Effector memory CD4-positive, alpha-beta T cell (primary cell): ENCODE results near the gene CLMN.

Experiments
- DNase-seq, 3 donors: peaks; one replicate each; pipeline ENCODE4 v3.0.0-alpha.2; 2020
- H3K27ac ChIP-seq: 2 replicates; pipeline ENCODE4 v1.7.0; 2013; ENCODE audit warnings: mild to moderate bottlenecking, low read length, moderate library complexity; ENCODE audit not compliant: insufficient read depth, poor library complexity, severe bottlenecking
- H3K27me3 ChIP-seq: replicated peaks from 2 replicates; pipeline ENCODE4 v1.7.0; 2013; ENCODE audit warnings: mild to moderate bottlenecking, low read length; ENCODE audit not compliant: insufficient read depth, control insufficient read depth, poor library complexity, severe bottlenecking
- H3K36me3 ChIP-seq: 2 replicates; pipeline ENCODE4 v1.7.0; 2013; ENCODE audit warnings: mild to moderate bottlenecking, low read length, moderate library complexity; ENCODE audit not compliant: control insufficient read depth, insufficient read depth
- H3K4me1 ChIP-seq: 2 replicates; pipeline ENCODE4 v1.7.0; 2013; ENCODE audit warnings: low read length, mild to moderate bottlenecking; ENCODE audit not compliant: control insufficient read depth, insufficient read depth, poor library complexity, severe bottlenecking
- H3K4me3 ChIP-seq: 2 replicates; pipeline ENCODE4 v1.7.0; 2013; ENCODE audit warnings: low read length, low read depth, mild to moderate bottlenecking; ENCODE audit not compliant: insufficient read depth, poor library complexity, severe bottlenecking
- H3K9me3 ChIP-seq: 2 replicates; pipeline ENCODE4 v1.7.0; 2013; ENCODE audit warnings: mild to moderate bottlenecking, low read length, moderate library complexity; ENCODE audit not compliant: control insufficient read depth

The CLMN gene

GRCh38 chr14:95189367-95190132, 130.2 kb downstream of the CLMN start:
- H3K9me3 ChIP-seq = no peaks in the 10 kb centered on the region
- no peaks in the 10 kb centered on the region for H3K27me3 ChIP-seq
- DNase-seq = no peak
- H3K27ac ChIP-seq = no peak overlapping the region
- no peak overlapping the region for H3K4me3 ChIP-seq
- H3K4me1 ChIP-seq = no peaks in the 10 kb centered on the region
- no peaks in the 10 kb centered on the region for H3K36me3 ChIP-seq

DNA sequence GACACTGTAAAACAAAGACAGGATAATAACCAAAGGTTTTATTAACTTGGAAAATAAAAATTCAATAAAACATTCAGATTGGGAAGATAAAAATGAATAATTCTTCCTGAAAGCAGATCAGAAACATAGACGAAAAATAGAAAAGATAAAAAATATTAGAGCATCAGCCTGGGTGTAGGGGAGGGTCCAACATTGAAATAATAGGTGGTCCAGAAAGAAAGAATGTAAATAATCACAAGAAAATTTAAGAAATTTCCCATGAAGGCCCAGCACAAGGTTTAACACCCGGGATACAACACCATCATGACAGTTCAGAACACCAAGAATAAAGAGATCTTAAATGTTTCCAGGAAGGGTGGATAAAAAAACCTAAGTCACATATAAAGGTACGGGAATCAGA, 131.3 kb downstream of the CLMN start:
- no peak for DNase-seq
- Histone ChIP-seq H3K27ac (no peak overlapping the region), H3K4me1 (no peaks in the 10 kb centered on the region), H3K4me3 (no peak overlapping the region), H3K27me3 (no peaks in the 10 kb centered on the region), H3K9me3 (no peaks in the 10 kb centered on the region), H3K36me3 (no peaks in the 10 kb centered on the region)

DNA sequence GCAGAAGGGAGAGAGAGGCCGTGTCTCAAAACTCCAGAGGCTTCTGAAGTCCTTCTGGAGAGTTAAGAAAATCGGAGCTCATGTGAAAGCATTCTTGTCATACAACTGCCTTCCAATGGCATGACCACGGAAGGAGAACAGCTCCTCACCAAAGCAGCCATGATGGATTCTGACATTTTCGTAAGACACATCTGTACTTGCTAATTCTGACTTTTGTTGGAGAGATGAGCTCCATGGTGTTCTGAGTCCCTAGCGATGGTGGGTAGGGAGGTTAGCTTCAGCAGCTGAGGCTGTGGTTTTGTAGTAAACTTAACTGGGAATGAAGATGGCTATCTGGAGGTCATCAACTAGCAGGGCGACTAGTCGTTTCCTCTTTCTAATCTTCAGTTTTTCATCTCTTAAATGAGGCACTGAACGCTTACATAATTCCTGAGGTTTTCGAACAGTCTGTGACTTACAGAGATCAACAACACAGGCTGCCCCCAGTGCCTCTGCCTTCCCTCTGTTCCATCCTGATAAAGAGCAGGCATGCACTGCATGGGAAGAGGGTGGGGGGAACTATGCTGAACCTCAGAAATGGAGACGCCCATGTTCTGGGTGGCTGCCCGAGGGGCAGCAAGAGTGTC, 133.8 kb downstream of the CLMN start:
- no peaks in the 10 kb centered on the region for H3K27me3 ChIP-seq
- H3K4me1 ChIP-seq = no peaks in the 10 kb centered on the region
- no peaks in the 10 kb centered on the region for H3K36me3 ChIP-seq
- no peak overlapping the region for H3K27ac ChIP-seq
- H3K4me3 ChIP-seq = no peak overlapping the region
- DNase-seq = no peak
- no peaks in the 10 kb centered on the region for H3K9me3 ChIP-seq

GRCh38 chr14:95185033-95185766, 134.5 kb downstream of the CLMN start:
- H3K9me3 ChIP-seq = no peaks in the 10 kb centered on the region
- H3K27me3 ChIP-seq = no peaks in the 10 kb centered on the region
- no peaks in the 10 kb centered on the region for H3K4me1 ChIP-seq
- no peak overlapping the region for H3K27ac ChIP-seq
- no peaks in the 10 kb centered on the region for H3K36me3 ChIP-seq
- no peak overlapping the region for H3K4me3 ChIP-seq
- no peak for DNase-seq

GRCh38 chr14:95184413-95184790, 135.3 kb downstream of the CLMN start:
- H3K27me3 ChIP-seq = no peaks in the 10 kb centered on the region
- no peaks in the 10 kb centered on the region for H3K4me1 ChIP-seq
- H3K27ac ChIP-seq = no peak overlapping the region
- DNase-seq = no peak
- no peak overlapping the region for H3K4me3 ChIP-seq
- no peaks in the 10 kb centered on the region for H3K9me3 ChIP-seq
- H3K36me3 ChIP-seq = no peaks in the 10 kb centered on the region

DNA sequence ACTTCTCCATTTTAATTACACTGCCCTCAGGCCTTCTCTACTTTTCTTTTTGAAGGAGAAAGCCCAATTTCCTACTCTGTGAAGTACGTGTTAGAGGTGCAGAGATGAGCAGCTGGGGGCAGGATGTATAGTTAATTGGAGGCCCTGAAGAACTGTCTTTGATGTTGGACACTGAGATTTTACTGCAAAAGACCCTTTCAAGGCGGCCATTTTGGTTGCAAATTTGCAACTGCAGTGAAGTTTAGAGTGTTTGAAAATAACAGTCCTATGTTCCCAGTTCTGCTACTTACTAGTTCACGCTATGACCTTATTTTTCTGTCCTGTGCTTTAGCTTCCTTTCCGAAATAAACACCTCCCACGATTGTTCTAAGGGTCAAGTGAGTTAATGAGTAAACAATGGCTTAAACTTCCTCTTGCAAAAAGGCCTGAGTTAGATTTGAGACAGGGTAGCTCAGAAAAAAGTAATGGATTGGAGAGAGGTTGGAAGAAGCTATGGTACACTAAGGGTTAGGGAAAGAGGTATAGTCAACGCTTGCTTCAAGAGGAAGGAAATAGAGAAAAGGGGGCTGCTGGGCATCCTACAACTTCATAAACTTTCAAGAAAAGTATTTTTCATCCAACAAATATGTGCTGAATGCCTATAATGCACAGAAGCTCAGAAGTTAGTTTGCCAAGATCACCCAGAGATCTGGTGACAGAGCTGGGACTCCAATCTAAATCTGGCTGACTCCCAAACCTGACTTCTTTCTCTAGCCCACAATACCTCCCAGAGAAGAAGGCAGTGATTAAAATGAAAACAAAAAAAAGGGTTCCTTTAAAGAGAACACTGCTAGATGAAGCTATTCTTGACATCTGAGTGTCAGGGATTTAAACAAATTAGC, 135.9 kb downstream of the CLMN start:
- H3K4me3 ChIP-seq = no peak overlapping the region
- H3K4me1 ChIP-seq = no peaks in the 10 kb centered on the region
- no peaks in the 10 kb centered on the region for H3K36me3 ChIP-seq
- DNase-seq = no peak
- H3K27ac ChIP-seq = no peak overlapping the region
- H3K27me3 ChIP-seq = no peaks in the 10 kb centered on the region
- no peaks in the 10 kb centered on the region for H3K9me3 ChIP-seq

DNA sequence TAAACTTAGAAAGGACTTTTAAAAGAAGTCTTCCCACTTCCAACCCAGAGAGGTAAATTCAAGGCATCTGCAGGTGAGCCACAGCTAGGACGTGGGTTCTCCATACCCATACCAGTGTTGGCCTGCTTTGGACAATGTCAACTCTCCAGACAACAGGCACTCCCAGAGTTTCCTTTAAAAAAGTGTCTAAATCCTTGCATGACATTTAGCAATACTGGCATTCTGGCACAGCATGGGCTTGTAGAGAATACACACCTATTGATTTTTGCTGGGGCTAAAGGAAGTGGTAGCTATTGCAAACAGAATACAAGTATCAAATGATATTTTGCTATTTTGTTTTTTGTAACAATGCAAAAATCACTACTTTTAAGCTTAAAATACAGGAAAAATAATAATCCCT, 136.6 kb downstream of the CLMN start:
- no peak overlapping the region for H3K27ac ChIP-seq
- no peaks in the 10 kb centered on the region for H3K9me3 ChIP-seq
- DNase-seq = no peak
- H3K36me3 ChIP-seq = no peaks in the 10 kb centered on the region
- H3K4me1 ChIP-seq = no peaks in the 10 kb centered on the region
- H3K4me3 ChIP-seq = no peak overlapping the region
- no peaks in the 10 kb centered on the region for H3K27me3 ChIP-seq

- no peak for DNase-seq
- H3K4me1 ChIP-seq = no peaks in the 10 kb centered on the region
- H3K9me3 ChIP-seq = no peaks in the 10 kb centered on the region
- H3K27me3 ChIP-seq = no peaks in the 10 kb centered on the region
- no peak overlapping the region for H3K4me3 ChIP-seq
- H3K27ac ChIP-seq = no peak overlapping the region
- no peaks in the 10 kb centered on the region for H3K36me3 ChIP-seq
These were observed 137.3 kb downstream of the CLMN start for GRCh38 chr14:95182379-95182778.

DNA sequence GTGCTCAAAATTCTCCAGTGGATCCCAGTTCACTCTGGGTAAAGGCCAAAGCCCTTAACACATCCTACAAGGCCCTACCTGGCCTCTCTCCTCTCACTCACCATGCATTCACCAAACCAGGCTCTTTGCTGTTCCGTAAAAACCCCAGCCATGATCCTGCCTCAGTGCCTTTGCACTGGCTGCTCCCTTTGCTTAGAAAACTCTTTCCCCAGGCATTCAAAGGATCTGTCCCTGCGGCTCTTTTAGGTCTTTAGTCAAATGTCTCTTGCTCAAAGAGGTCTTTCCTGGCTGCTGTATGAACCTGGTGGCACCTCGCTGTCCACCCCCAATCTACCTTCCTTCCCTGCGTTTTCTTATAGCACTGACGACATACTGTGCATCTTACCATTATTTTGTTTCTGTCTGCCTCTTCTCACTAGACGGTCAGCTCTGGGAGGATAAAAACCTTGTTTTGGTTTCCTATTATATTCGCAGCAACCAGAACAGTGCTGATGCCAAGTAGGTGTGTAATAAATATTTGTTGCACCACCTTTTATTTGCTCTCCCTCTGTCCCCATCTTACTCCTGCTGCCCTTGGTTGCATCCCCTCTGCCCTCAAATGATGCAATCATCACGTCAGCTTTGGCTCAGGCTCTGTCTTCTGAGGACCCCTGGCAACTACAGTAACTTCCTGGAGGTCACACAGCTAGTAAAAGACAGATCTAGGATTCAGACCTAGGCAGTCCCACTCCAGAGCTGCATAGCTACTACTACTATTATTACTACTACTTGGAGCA, 138.6 kb downstream of the CLMN start:
- DNase-seq = no peak
- Histone ChIP-seq H3K36me3 (no peaks in the 10 kb centered on the region), H3K27ac (no peak overlapping the region), H3K9me3 (no peaks in the 10 kb centered on the region), H3K4me3 (no peak overlapping the region), H3K27me3 (no peaks in the 10 kb centered on the region), H3K4me1 (no peaks in the 10 kb centered on the region)
